ENCODE measurements around the gene BRIX1.

GRCh38 chr5:34881246-34881645, 34.3 kb upstream of the BRIX1 start:
- no peak for TF ChIP-seq CTCF (IDR thresholded peaks at IDR 0.05; ENCODE audit: insufficient read depth, low read length, poor library complexity, severe bottlenecking)
- no peak for TF ChIP-seq EZH2phosphoT487 (conservative IDR thresholded peaks at IDR 0.05; ENCODE audit: low read length)

Data from SU-DHL-6 (cell line).